ENCODE measurements around the gene LENG8.

The LENG8 gene

GRCh38 chr19:54469496-54469934 is 20.5 kb downstream of the LENG8 start:
- H3K79me2 ChIP-seq (ENCODE audit: insufficient read depth, low read length) = no peaks in the 10 kb centered on the region
- H3K9me3 ChIP-seq (ENCODE audit: low read length) = no peaks in the 10 kb centered on the region
- no peaks in the 10 kb centered on the region for H3K27me3 ChIP-seq (ENCODE audit: insufficient read depth, low read length)
- H2AFZ ChIP-seq (ENCODE audit: low read length) = no peak overlapping the region
- no peak overlapping the region for H3K9ac ChIP-seq (ENCODE audit: low read length)
- TF ChIP-seq EZH2 (IDR thresholded peaks at IDR 0.05; ENCODE audit: borderline replicate concordance, low read length) = no peak
- no peak for TF ChIP-seq CTCF (IDR thresholded peaks at IDR 0.05; ENCODE audit: low read length)
- no peak overlapping the region for H3K4me3 ChIP-seq (ENCODE audit: low read depth, low read length, poor library complexity, severe bottlenecking)
- no peaks in the 10 kb centered on the region for H3F3A ChIP-seq (ENCODE audit: insufficient read depth, low read length)
- no peaks in the 10 kb centered on the region for H3K4me1 ChIP-seq (ENCODE audit: insufficient read depth, low read length, severe bottlenecking)
- H4K20me1 ChIP-seq (ENCODE audit: insufficient read depth, low read length) = no peaks in the 10 kb centered on the region
- H3K36me3 ChIP-seq (ENCODE audit: insufficient read depth, low read length) = no peaks in the 10 kb centered on the region
- H3K4me2 ChIP-seq (ENCODE audit: low read length) = no peak overlapping the region
- no peaks in the 10 kb centered on the region for H3K9me2 ChIP-seq (ENCODE audit: low read depth, low read length)
- H3K27ac ChIP-seq (ENCODE audit: low read depth, low read length, poor library complexity, severe bottlenecking) = no peak overlapping the region

GRCh38 chr19:54470276-54470887 is 21.4 kb downstream of the LENG8 start:
- Histone ChIP-seq H3K27me3 (ENCODE audit: insufficient read depth, low read length) (no peaks in the 10 kb centered on the region), H4K20me1 (ENCODE audit: insufficient read depth, low read length) (no peaks in the 10 kb centered on the region), H3K9me3 (ENCODE audit: low read length) (no peaks in the 10 kb centered on the region), H3K36me3 (ENCODE audit: insufficient read depth, low read length) (no peaks in the 10 kb centered on the region), H3K4me1 (ENCODE audit: insufficient read depth, low read length, severe bottlenecking) (no peaks in the 10 kb centered on the region), H3F3A (ENCODE audit: insufficient read depth, low read length) (no peaks in the 10 kb centered on the region), H3K27ac (ENCODE audit: low read depth, low read length, poor library complexity, severe bottlenecking) (no peak overlapping the region), H3K79me2 (ENCODE audit: insufficient read depth, low read length) (no peaks in the 10 kb centered on the region), H3K4me3 (ENCODE audit: low read depth, low read length, poor library complexity, severe bottlenecking) (no peak overlapping the region), H2AFZ (ENCODE audit: low read length) (no peak overlapping the region), H3K9me2 (ENCODE audit: low read depth, low read length) (no peaks in the 10 kb centered on the region), H3K9ac (ENCODE audit: low read length) (no peak overlapping the region), H3K4me2 (ENCODE audit: low read length) (no peak overlapping the region)
- TF ChIP-seq EZH2 (IDR thresholded peaks at IDR 0.05; ENCODE audit: borderline replicate concordance, low read length) = no peak

- H3K4me3 ChIP-seq (ENCODE audit: low read depth, low read length, poor library complexity, severe bottlenecking) = no peak overlapping the region
- no peak overlapping the region for H3K9ac ChIP-seq (ENCODE audit: low read length)
- no peaks in the 10 kb centered on the region for H3K36me3 ChIP-seq (ENCODE audit: insufficient read depth, low read length)
- H3K79me2 ChIP-seq (ENCODE audit: insufficient read depth, low read length) = no peaks in the 10 kb centered on the region
- no peaks in the 10 kb centered on the region for H3K27me3 ChIP-seq (ENCODE audit: insufficient read depth, low read length)
- no peaks in the 10 kb centered on the region for H3K9me3 ChIP-seq (ENCODE audit: low read length)
- H3F3A ChIP-seq (ENCODE audit: insufficient read depth, low read length) = no peaks in the 10 kb centered on the region
- H2AFZ ChIP-seq (ENCODE audit: low read length) = no peak overlapping the region
- H4K20me1 ChIP-seq (ENCODE audit: insufficient read depth, low read length) = no peaks in the 10 kb centered on the region
- H3K4me2 ChIP-seq (ENCODE audit: low read length) = no peak overlapping the region
- H3K27ac ChIP-seq (ENCODE audit: low read depth, low read length, poor library complexity, severe bottlenecking) = no peak overlapping the region
- H3K4me1 ChIP-seq (ENCODE audit: insufficient read depth, low read length, severe bottlenecking) = no peaks in the 10 kb centered on the region
- no peaks in the 10 kb centered on the region for H3K9me2 ChIP-seq (ENCODE audit: low read depth, low read length)
- TF ChIP-seq CTCF (IDR thresholded peaks at IDR 0.05; ENCODE audit: low read length) (no peak), EZH2 (IDR thresholded peaks at IDR 0.05; ENCODE audit: borderline replicate concordance, low read length) (no peak)
Measured at GRCh38 chr19:54470991-54471782, 22.2 kb downstream of the LENG8 start.
